Stimulated activated CD4-positive, alpha-beta T cell treated with anti-CD3 and anti-CD28 coated beads, Interleukin-15, amount 100 ng/mL, for 48 hours (primary cell): ENCODE results near the gene GOSR2.
A peak's percentile ranks its signal among the peaks of the same experiment; 100 is the strongest.
"Not testable (repeated sequence)": the region's sequence is repeated elsewhere in the genome, so short reads cannot be mapped to it uniquely, and the experiment has no call there.

ENCODE experiments used
- DNase-seq, 2 donors: peaks; one replicate each; pipeline ENCODE4 v3.0.0-alpha.2; 2020; ENCODE audit warnings: low read depth in 2 of 2

GOSR2 gene

GRCh38 chr17:46930051-46930450 is 7.1 kb downstream of the GOSR2 start:
- DNase-seq, result no peak

DNA sequence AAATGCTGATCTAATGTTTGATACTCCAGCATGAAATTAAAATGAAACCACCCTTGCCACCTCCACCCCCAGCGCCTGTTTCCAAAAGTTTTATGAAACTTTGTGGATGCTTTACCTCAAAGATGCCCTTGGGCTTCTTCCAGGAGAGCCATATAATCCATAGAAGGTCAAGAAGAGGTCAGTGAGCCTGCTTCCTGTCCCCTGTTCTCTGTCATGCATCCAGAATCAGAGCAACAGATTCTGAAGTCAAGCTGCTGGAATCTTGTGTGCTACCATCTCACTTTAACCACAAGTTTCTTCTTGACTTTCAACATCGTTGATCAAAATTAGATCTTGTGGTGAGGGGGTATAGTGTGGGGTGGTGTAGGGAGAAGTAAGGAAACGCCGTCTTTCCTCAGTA is 8.6 kb downstream of the GOSR2 start:
- no peak for DNase-seq

DNA sequence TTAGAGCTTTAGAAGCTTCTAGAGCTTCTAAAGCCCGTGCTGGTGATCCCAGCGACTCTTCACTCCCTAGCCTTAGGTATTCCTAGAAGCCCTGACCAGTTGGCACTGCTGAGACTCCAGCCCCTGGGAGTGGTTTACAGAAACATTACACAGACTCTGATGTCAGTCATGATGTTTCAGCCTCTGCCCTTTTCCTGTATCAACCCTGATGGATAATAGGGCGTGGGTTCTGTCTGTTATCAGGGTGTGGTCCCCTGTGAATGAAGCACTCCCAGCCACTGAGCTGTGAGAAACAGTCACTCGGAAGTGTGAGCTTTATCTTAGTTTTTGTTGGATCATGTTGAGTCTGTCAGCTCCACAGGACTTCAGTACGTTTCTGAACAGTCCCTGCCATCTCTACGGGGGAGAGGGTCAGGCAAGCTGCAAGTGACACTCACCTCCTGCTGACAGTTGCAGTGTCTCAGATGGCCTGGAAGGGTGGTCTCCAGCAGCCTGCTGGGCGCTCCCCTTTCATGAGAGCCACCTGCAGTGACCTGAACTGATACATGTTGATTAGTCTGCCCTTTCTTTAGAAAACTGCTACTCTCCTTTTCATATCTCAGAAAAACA is 12.8 kb downstream of the GOSR2 start:
- DNase-seq, result no peak

DNA sequence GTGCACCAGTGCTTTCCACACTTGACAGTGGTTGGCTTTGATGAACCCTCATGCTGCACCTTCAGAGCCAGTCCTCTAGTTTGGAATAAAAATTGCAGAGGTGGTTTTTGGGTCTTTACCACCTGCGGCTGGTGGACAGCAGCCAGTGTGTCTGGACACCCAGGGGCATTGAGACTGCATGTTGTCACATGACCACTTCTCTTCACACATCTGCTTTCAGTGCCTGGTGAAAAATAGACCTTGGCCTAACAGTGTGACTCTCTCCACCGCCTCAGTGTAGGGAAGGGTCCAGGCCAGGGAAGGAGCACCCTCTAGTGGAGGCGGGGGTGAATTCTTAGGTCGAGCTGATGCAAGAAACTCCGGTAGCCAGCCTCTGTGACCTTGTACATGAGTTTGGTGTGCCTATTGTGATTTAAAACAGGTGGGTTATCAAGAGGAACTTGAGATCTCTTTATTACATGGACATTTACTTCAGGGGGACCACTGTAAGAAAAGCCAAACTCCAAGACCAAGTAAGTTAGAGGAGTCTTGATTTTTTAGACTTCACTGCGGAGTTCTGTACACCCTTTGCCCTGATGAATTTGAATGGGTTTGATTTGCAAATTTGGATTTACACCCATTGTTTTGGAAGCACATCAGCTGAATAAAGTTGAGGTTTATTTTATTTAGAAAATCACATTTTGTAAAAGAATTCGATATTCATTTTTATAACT is 17.9 kb downstream of the GOSR2 start:
- peak; percentile 59 to 66 for DNase-seq

DNA sequence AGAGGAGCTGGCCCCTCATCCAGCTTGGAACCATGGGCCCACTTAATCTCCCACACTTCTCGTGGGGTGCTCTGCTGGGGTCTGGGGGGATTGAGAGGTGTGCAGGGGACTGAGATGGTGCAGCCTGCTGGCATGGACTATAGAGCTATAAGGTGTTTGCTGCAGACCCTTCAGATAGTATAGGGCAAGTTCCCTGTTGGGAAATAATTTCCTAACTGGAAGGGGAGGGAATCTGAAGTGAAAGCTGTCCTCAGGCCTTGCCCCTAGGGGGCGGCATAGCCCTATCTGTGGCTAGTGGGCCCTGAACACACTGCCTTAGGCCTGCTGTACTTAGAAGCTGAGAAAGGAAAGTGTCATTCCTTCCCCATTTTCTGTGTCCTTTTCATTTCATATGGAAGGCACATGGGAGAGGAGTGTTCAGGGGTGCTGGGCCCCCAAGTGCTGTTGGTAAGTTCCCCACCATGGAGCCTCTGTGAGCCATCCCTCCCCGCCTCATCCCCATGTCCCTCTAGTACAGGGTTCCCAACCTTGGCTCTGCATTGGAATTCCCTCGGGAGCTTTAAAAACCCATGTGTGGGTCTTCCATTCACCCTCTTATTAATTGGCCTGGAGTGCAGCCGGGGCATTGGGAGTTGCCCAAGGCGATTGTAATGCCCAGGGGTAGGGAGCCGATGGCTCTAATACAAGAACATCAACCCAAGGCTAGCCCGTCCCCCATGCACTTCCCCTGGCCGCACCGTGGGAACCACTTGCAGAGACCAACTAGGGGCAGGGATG is 19.7 kb downstream of the GOSR2 start:
- peak in 1 of 2 donors; percentile 29 for DNase-seq

DNA sequence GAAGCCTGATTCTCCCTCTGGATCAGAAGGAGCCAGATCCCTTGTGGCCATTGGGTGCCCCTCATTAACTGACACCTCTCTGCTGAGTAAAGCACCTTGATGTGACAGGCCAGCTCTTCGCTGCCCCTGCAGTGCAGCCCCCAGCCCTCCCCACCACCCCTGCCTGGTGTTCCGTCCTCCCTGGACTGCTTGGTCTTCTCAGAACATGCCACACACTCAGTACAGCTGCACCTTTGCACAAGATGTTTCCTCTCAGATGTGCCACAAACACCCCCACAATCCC is 20.2 kb downstream of the GOSR2 start:
- DNase-seq, result no peak

GRCh38 chr17:46943501-46944393 is 20.8 kb downstream of the GOSR2 start:
- DNase-seq, result no peak

GRCh38 chr17:46944931-46945330 is 22.0 kb downstream of the GOSR2 start:
- no peak for DNase-seq

DNA sequence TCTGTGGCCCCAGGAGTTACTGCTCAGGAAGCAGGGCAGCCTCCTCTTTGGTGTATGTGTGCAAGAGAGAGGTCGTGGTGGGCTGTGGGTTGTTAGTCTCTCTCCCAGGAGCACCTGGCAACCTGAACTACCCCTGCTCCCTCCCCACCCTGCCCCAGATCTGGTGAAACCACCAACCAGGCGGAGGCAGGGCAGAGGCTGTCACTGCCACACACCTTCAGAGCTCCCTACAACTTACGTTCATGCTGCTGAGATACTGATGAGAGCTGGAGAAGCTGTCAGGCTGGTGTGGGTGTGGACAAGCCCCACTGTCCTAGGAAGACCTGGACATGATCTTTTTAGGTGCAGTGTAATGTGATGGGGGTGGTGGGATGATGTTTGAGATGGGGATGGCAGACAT is 24.3 kb downstream of the GOSR2 start:
- no peak for DNase-seq

DNA sequence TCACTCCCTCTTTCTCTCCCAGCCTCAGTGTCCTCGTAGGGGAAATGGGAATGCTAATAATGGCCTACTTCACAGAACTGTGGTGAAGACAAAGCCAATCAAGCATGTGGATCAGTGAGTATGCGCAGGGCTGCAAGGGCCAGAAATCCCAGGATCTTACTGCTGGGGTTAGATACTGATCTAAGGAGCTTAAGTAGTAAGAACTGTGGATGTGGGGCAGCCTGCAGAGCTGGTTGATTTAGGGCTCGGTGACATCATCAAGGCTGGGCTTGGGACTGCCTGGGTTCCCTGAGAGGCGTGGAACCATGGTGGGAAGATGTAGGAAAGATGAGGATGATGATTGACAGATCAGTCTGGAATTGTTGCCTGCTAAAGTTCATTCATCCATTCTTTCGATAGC is 25.6 kb downstream of the GOSR2 start:
- no peak for DNase-seq

DNA sequence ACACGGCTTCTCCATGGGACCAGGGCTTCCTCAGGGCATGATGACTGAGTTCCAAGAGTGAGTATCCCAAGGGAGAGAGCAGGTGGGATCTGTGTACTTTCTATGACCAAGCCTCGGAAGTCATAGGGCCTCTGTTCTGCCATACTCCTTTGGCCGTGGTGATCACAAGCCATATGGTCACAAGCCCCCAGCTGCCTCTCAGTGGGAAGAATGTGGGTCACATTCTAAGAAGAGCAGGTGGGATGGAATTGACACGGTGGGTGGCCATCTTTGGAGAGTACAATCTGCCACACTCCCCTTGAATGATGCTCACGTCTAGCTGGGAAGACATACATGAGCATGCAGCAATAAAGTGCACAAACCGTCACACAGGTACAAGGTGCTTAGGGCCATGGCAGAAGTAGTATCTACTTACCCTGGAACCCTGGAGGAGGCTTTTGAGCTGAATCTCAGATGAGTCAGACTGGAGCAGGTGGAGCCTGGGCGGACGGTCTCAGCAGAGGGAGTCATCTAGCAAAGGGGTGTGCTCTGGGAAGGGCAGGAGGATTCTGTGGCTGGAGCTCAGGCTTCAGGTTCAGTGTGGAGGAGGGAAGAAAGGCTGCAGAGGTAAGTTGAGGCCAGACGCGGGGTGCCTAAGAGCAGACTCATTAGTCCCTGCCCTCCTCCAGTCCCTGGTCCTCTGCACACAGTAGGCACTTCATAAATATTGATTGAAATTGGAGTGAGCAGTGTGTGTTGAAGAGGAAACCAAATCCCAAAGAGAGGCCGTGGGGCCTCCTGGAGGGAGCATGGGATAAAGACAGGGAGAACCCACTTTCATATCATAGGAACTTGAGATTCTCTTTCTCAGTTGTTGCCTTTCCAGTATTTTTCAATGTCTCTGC is 26.6 kb downstream of the GOSR2 start:
- no peak for DNase-seq

- no peak for DNase-seq
Measured at GRCh38 chr17:46950342-46950996, 27.5 kb downstream of the GOSR2 start.

- DNase-seq, result no peak
Measured at GRCh38 chr17:46950997-46951621, 28.1 kb downstream of the GOSR2 start.

DNA sequence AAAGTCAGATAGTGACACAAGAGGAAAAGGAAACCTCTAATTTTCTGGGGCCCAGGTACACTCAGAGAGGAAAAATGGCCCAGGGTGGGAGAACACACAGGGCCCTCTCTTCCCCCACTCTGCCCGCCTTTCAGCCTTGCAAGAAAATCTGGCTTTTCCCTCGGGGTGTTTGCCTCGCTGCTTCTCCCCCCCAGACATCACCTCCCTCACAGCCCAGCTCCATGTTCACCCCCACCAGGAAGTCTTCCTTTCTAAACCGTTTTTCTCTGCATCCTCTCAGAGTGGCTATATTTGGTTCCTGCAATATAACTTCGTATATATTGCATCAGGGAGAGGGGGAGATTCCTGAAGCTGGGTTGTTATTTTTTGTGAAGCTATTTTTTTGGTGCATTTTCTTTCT is 28.7 kb downstream of the GOSR2 start:
- DNase-seq, result no peak

GRCh38 chr17:46952115-46952514 is 29.2 kb downstream of the GOSR2 start:
- DNase-seq, result no peak

DNA sequence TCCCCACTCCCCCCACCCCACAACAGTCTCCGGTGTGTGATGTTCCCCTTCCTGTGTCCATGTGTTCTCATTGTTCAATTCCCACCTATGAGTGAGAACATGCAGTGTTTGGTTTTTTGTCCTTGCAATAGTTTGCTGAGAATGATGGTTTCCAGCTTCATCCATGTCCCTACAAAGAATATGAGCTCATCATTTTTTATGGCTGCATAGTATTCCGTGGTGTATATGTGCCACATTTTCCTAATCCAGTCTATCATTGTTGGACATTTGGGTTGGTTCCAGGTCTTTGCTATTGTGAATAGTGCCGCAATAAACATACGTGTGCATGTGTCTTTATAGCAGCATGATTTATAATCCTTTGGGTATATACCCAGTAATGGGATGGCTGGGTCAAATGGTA is 30.2 kb downstream of the GOSR2 start:
- not testable (repeated sequence) for DNase-seq

DNA sequence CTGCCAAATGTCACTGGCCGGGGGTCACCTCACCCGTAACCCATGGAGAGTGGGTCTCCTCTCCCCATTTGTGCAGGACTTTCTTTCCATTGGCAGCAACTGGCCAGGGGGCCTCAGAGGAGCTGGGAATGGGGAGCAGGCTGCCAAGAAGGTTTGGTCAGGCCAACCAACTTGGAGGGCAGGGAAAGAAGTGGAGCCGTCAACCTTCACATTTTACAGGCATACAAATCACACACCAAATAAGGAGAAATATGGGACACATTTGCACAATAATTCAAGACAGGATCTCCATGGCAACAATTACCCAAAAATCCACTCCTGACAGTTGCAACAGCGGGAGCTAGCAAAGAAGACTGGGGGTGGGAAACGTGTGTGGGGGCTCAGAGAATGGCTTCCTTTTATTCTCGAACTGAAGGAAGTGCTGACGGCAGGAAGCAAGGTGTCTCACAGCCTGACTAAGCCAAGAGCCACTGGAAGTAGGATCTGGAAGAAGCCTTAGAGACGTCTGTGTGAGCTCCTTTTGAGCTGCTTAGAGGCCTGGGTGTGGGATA is 35.2 kb downstream of the GOSR2 start:
- no peak for DNase-seq

GRCh38 chr17:46960152-46960551 is 37.2 kb downstream of the GOSR2 start:
- no peak for DNase-seq

DNA sequence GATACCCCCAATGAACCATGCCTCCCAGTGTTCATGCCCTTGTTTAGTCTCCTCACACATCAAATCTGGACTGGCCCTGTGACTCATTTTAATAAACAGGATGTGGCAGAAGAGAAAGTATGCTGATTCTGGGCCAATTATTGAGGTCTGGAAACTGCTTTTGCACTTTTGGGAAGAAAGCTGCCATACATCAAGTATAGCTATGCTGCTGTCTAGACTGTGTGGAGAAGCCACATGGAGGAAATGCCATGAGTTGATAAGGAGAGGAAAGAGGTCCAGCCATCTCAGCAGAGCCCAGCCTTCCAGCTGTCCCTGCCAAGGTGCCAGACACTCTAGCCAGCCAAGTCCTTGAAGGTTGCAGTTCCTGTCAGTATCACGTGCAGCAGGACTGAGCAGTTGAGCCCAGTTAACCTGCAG is 39.4 kb downstream of the GOSR2 start:
- no peak for DNase-seq

DNA sequence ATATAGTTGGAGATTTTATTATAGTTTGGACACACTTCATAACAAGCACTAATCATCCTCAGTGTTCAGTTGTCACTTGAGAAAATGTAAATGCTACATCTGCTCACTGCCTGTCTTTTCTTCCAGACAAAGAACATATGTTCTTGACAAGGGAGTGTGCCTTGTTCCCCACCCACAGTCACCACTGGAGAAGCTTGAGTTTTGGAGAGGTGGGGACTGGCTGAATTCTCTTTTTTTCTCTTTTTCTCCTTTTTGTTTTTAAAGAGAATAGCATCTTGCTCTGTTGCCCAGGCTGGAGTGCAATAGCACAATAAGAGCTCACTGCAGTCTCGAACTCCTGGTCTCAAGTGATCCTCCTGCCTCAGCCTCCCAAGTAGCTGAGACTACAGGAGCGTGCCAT is 40.6 kb downstream of the GOSR2 start:
- DNase-seq, result no peak
